IPS-18a (cell line): ENCODE measurements around the gene SDS.
A peak's percentile ranks its signal among the peaks of the same experiment; 100 is the strongest.

Experiments used
- H3K27ac ChIP-seq: one replicate; pipeline ENCODE4 v1.5.1; 2013; ENCODE audit warnings: low read length
- H3K27me3 ChIP-seq: one replicate; pipeline ENCODE4 v1.6.1; 2013; ENCODE audit warnings: mild to moderate bottlenecking, low read length; ENCODE audit not compliant: control insufficient read depth, insufficient read depth
- H3K36me3 ChIP-seq: one replicate; pipeline ENCODE4 v1.6.1; 2013; ENCODE audit warnings: low read depth, low read length; ENCODE audit not compliant: control insufficient read depth
- H3K4me1 ChIP-seq: one replicate; pipeline ENCODE4 v1.6.1; 2013; ENCODE audit warnings: low read depth, low read length; ENCODE audit not compliant: control insufficient read depth
- H3K4me3 ChIP-seq: one replicate; pipeline ENCODE4 v1.5.1; 2013; ENCODE audit warnings: low read length
- H3K9ac ChIP-seq: one replicate; pipeline ENCODE4 v1.6.1; 2013; ENCODE audit warnings: mild to moderate bottlenecking, low read length, moderate library complexity
- H3K9me3 ChIP-seq: one replicate; pipeline ENCODE4 v1.6.1; 2013; ENCODE audit warnings: low read depth, low read length; ENCODE audit not compliant: control insufficient read depth

Gene SDS

DNA sequence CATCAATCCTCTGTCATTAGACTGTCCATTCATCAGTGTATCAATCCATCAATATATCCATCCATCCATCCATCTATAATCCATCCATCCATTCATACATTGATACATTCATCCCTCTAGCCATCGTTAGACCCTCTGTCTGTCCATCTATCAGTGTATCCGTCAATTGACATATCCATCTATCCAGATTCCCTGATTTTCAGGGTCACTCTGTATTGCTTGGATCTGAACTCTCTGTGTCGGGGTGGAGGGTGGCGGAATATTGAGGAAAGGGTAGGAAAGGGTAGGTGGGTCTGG is 35.6 kb upstream of the SDS start:
- Histone ChIP-seq H3K4me3 (no peak overlapping the region), H3K27me3 (no peaks in the 10 kb centered on the region), H3K36me3 (no peaks in the 10 kb centered on the region), H3K4me1 (no peaks in the 10 kb centered on the region), H3K9me3 (no peaks in the 10 kb centered on the region), H3K9ac (no peak overlapping the region), H3K27ac (no peak overlapping the region)

GRCh38 chr12:113438523-113439300 is 35.0 kb upstream of the SDS start:
- no peak overlapping the region for H3K4me3 ChIP-seq
- H3K9me3 ChIP-seq = no peaks in the 10 kb centered on the region
- no peak overlapping the region for H3K9ac ChIP-seq
- no peaks in the 10 kb centered on the region for H3K36me3 ChIP-seq
- H3K27ac ChIP-seq = no peak overlapping the region
- H3K27me3 ChIP-seq = no peaks in the 10 kb centered on the region
- no peaks in the 10 kb centered on the region for H3K4me1 ChIP-seq

GRCh38 chr12:113437729-113438100 is 34.0 kb upstream of the SDS start:
- no peak overlapping the region for H3K4me3 ChIP-seq
- H3K27me3 ChIP-seq = no peaks in the 10 kb centered on the region
- H3K27ac ChIP-seq = no peak overlapping the region
- H3K4me1 ChIP-seq = no peaks in the 10 kb centered on the region
- H3K36me3 ChIP-seq = no peaks in the 10 kb centered on the region
- H3K9me3 ChIP-seq = no peaks in the 10 kb centered on the region
- no peak overlapping the region for H3K9ac ChIP-seq

- Histone ChIP-seq H3K9me3 (no peaks in the 10 kb centered on the region), H3K9ac (no peak overlapping the region), H3K27ac (no peak overlapping the region), H3K36me3 (no peaks in the 10 kb centered on the region), H3K4me1 (no peaks in the 10 kb centered on the region), H3K27me3 (no peaks in the 10 kb centered on the region), H3K4me3 (no peak overlapping the region)
Observed at GRCh38 chr12:113436993-113437728, 33.5 kb upstream of the SDS start.

- H3K4me3 ChIP-seq = no peak overlapping the region
- H3K9me3 ChIP-seq = no peaks in the 10 kb centered on the region
- H3K36me3 ChIP-seq = no peaks in the 10 kb centered on the region
- H3K4me1 ChIP-seq = no peaks in the 10 kb centered on the region
- H3K27me3 ChIP-seq = no peaks in the 10 kb centered on the region
- no peak overlapping the region for H3K27ac ChIP-seq
- H3K9ac ChIP-seq = no peak overlapping the region
Observed at GRCh38 chr12:113436586-113436985, 32.9 kb upstream of the SDS start.

- H3K9me3 ChIP-seq = no peaks in the 10 kb centered on the region
- no peaks in the 10 kb centered on the region for H3K36me3 ChIP-seq
- no peaks in the 10 kb centered on the region for H3K27me3 ChIP-seq
- no peaks in the 10 kb centered on the region for H3K4me1 ChIP-seq
- H3K4me3 ChIP-seq = no peak overlapping the region
- no peak overlapping the region for H3K9ac ChIP-seq
- H3K27ac ChIP-seq = no peak overlapping the region
Observed at GRCh38 chr12:113435367-113435766, 31.7 kb upstream of the SDS start.

- Histone ChIP-seq H3K9ac (no peak overlapping the region), H3K4me1 (no peaks in the 10 kb centered on the region), H3K27ac (no peak overlapping the region), H3K36me3 (no peaks in the 10 kb centered on the region), H3K27me3 (no peaks in the 10 kb centered on the region), H3K9me3 (no peaks in the 10 kb centered on the region), H3K4me3 (no peak overlapping the region)
Observed at GRCh38 chr12:113432986-113433385, 29.3 kb upstream of the SDS start.

GRCh38 chr12:113428482-113428881 is 24.8 kb upstream of the SDS start:
- no peaks in the 10 kb centered on the region for H3K36me3 ChIP-seq
- H3K4me3 ChIP-seq = no peak overlapping the region
- H3K27me3 ChIP-seq = no peaks in the 10 kb centered on the region
- H3K9ac ChIP-seq = no peak overlapping the region
- H3K27ac ChIP-seq = no peak overlapping the region
- H3K4me1 ChIP-seq = peaks cover 7% of the 10 kb centered on the region
- no peaks in the 10 kb centered on the region for H3K9me3 ChIP-seq

DNA sequence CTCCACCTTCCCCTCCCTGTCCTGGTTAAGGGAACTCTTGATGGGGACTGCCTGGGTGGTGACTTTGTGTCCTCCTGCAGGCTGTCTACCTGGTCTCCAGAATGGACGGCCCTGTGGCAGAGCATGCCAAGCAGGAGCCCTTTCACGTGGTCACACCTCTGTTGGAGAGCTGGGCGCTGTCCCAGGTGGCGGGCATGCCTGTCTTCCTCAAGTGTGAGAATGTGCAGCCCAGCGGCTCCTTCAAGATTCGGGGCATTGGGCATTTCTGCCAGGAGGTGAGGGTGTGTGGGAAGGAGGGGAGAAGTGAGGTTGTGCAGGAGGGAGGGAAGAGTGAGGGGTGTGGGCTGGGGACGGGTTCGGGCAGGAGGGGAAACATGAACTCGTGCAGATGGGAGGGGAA is 24.2 kb upstream of the SDS start:
- H3K4me1 ChIP-seq = peaks cover 7% of the 10 kb centered on the region
- H3K9ac ChIP-seq = no peak overlapping the region
- H3K9me3 ChIP-seq = no peaks in the 10 kb centered on the region
- H3K27me3 ChIP-seq = no peaks in the 10 kb centered on the region
- no peaks in the 10 kb centered on the region for H3K36me3 ChIP-seq
- H3K4me3 ChIP-seq = no peak overlapping the region
- no peak overlapping the region for H3K27ac ChIP-seq

- Histone ChIP-seq H3K9ac (peak overlapping the region; percentile 30), H3K36me3 (no peaks in the 10 kb centered on the region), H3K4me3 (peak overlapping the region; percentile 35), H3K27ac (no peak overlapping the region), H3K4me1 (peaks cover 7% of the 10 kb centered on the region), H3K9me3 (no peaks in the 10 kb centered on the region), H3K27me3 (no peaks in the 10 kb centered on the region)
Observed at GRCh38 chr12:113425960-113426453, 22.3 kb upstream of the SDS start.

DNA sequence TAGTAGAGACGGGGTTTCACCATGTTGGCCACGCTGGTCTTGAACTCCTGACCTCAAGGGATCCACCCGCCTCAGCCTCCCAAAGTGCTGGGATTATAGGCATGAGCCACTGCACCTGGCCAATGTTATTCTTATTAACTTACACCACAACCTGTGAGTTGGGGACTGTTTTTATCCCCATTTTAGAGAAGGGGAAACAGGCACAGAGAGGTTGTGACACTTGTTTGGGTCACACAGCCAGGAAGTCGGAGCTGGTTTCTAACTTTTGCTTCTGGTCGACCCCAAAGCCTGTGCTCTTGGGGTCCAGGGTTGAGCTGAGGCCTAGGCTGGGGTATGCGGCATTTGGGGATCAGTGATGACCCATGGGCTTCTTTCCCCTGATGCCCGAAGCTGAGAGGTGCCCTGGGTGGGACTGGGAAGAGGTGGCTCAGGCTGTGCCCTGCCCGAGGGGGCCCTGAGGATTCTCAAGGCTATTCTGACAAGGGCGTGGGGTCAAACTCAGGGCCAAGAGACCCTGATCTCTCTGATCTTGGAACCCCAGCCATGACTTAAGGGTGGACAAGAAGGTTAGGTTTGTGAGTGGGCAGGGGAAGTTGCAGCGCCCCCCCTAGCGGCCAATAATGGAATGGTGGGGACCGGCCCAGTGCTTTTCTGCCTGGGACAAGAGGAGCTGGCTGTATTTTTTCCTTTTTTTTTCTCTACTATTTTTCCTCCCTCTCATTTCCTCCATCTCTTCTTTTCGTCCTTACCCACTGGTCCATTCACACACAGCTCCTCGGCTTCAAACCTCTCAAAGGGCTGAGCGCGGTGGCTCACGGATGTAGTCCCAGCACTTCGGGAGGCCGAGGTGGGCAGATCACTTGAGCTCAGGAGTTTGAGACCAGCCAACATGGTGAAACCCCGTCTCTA is 21.5 kb upstream of the SDS start:
- H3K4me3 ChIP-seq = peak overlapping the region; percentile 35
- no peaks in the 10 kb centered on the region for H3K27me3 ChIP-seq
- no peaks in the 10 kb centered on the region for H3K36me3 ChIP-seq
- H3K4me1 ChIP-seq = peaks cover 7% of the 10 kb centered on the region
- H3K27ac ChIP-seq = peak overlapping the region; percentile 49
- peak overlapping the region; percentile 30 for H3K9ac ChIP-seq
- no peaks in the 10 kb centered on the region for H3K9me3 ChIP-seq
